H9 (cell line): Measurements from ENCODE around the gene TGFB1I1. TPM values are rescaled to one million over a fixed set of nuclear protein-coding genes. Genes with fewer than 3 reads are reported as not detected.
A peak's percentile ranks its signal among the peaks of the same experiment; 100 is the strongest.

Experiments
- DNase-seq: peaks from one replicate; pipeline ENCODE4 v3.0.0-alpha.2; 2017
- H2AFZ ChIP-seq: one replicate; pipeline ENCODE4 v1.6.1; 2013; ENCODE audit warnings: mild to moderate bottlenecking, low read length, control low read depth, moderate library complexity
- H2AK5ac ChIP-seq: 2 replicates; pipeline ENCODE4 v1.6.1; 2013; ENCODE audit warnings: low read length, control low read depth, mixed read lengths; ENCODE audit not compliant: insufficient read length
- H2BK120ac ChIP-seq: one replicate; pipeline ENCODE4 v1.6.1; 2013; ENCODE audit warnings: low read depth, mild to moderate bottlenecking, low read length, control low read depth, inconsistent platforms; ENCODE audit not compliant: poor library complexity, severe bottlenecking
- H2BK12ac ChIP-seq: 2 replicates; pipeline ENCODE4 v1.6.1; 2013; ENCODE audit warnings: low read length, control low read depth, mixed read lengths, low read depth; ENCODE audit not compliant: insufficient read length
- H2BK15ac ChIP-seq: 2 replicates; pipeline ENCODE4 v1.6.1; 2013; ENCODE audit warnings: low read depth, low read length, control low read depth
- H2BK20ac ChIP-seq: one replicate; pipeline ENCODE4 v1.6.1; 2013; ENCODE audit warnings: low read depth, mild to moderate bottlenecking, low read length, control low read depth, inconsistent platforms; ENCODE audit not compliant: poor library complexity, severe bottlenecking
- H2BK5ac ChIP-seq: 2 replicates; pipeline ENCODE4 v1.6.1; 2013; ENCODE audit warnings: low read length, control low read depth, mixed read lengths; ENCODE audit not compliant: insufficient read length
- H3K14ac ChIP-seq: 2 replicates; pipeline ENCODE4 v1.6.1; 2013; ENCODE audit warnings: low read length, control low read depth; ENCODE audit not compliant: insufficient read depth
- H3K18ac ChIP-seq: 2 replicates; pipeline ENCODE4 v1.6.1; 2013; ENCODE audit warnings: low read depth, mild to moderate bottlenecking, mixed read lengths, low read length, control low read depth; ENCODE audit not compliant: insufficient read length
- H3K23ac ChIP-seq: 2 replicates; pipeline ENCODE4 v1.6.1; 2013; ENCODE audit warnings: low read length, control low read depth, mixed read lengths, low read depth; ENCODE audit not compliant: insufficient read length
- H3K23me2 ChIP-seq: 2 replicates; pipeline ENCODE4 v1.6.1; 2013; ENCODE audit warnings: low read depth, mild to moderate bottlenecking, mixed read lengths, low read length, control low read depth; ENCODE audit not compliant: insufficient read length, poor library complexity, severe bottlenecking
- H3K27ac ChIP-seq: 2 replicates; pipeline ENCODE4 v1.5.1; 2013; ENCODE audit warnings: low read length, control low read depth, mixed read lengths, low read depth; ENCODE audit not compliant: insufficient read length
- H3K27me3 ChIP-seq: 2 replicates; pipeline ENCODE4 v1.6.1; 2013; ENCODE audit warnings: low read length, control low read depth, inconsistent platforms; ENCODE audit not compliant: insufficient read depth
- H3K4ac ChIP-seq: 2 replicates; pipeline ENCODE4 v1.6.1; 2013; ENCODE audit warnings: low read depth, mild to moderate bottlenecking, control low read depth, inconsistent platforms, low read length, moderate library complexity
- H3K4me1 ChIP-seq: 2 replicates; pipeline ENCODE4 v1.6.1; 2013; ENCODE audit warnings: low read length, control low read depth, inconsistent platforms; ENCODE audit not compliant: insufficient read depth
- H3K4me2 ChIP-seq: 2 replicates; pipeline ENCODE4 v1.6.1; 2013; ENCODE audit warnings: low read length, control low read depth, mixed read lengths; ENCODE audit not compliant: insufficient read length, insufficient read depth
- H3K56ac ChIP-seq: 2 replicates; pipeline ENCODE4 v1.6.1; 2013; ENCODE audit warnings: low read depth, mild to moderate bottlenecking, mixed read lengths, low read length, control low read depth; ENCODE audit not compliant: insufficient read length
- H3K79me1 ChIP-seq: 2 replicates; pipeline ENCODE4 v1.6.1; 2013; ENCODE audit warnings: low read depth, mild to moderate bottlenecking, moderate library complexity, low read length, control low read depth, inconsistent platforms; ENCODE audit not compliant: insufficient read depth, poor library complexity, severe bottlenecking
- H3K79me2 ChIP-seq: 2 replicates; pipeline ENCODE4 v1.6.1; 2013; ENCODE audit warnings: low read length, control low read depth, inconsistent platforms; ENCODE audit not compliant: insufficient read depth
- H3K9ac ChIP-seq: 2 replicates; pipeline ENCODE4 v1.6.1; 2013; ENCODE audit warnings: low read length, control low read depth, mixed read lengths; ENCODE audit not compliant: insufficient read length; ENCODE audit errors: extremely low read depth
- H3K9me3 ChIP-seq: one replicate; pipeline ENCODE4 v1.6.1; 2013; ENCODE audit warnings: low read depth, low read length, inconsistent platforms; ENCODE audit not compliant: control insufficient read depth
- H3T11ph ChIP-seq: one replicate; pipeline ENCODE4 v1.6.1; 2013; ENCODE audit warnings: mild to moderate bottlenecking, low read length, control low read depth, inconsistent platforms
- H4K20me1 ChIP-seq: one replicate; pipeline ENCODE4 v1.6.1; 2013; ENCODE audit not compliant: control insufficient read depth, insufficient read length, insufficient read depth
- H4K5ac ChIP-seq: 2 replicates; pipeline ENCODE4 v1.6.1; 2013; ENCODE audit warnings: low read depth, mild to moderate bottlenecking, mixed read lengths, low read length, control low read depth; ENCODE audit not compliant: insufficient read length
- H4K8ac ChIP-seq: replicated peaks from 2 replicates; pipeline ENCODE4 v1.6.1; 2013; ENCODE audit warnings: low read length, control low read depth, mixed read lengths, low read depth; ENCODE audit not compliant: insufficient read length
- H4K91ac ChIP-seq: 2 replicates; pipeline ENCODE4 v1.6.1; 2013; ENCODE audit warnings: low read depth, mild to moderate bottlenecking, moderate library complexity, mixed read lengths, low read length, control low read depth; ENCODE audit not compliant: insufficient read length
- H3K27ac Mint-ChIP-seq, 3 experiments: 2 replicates in 2 of 3; 3 replicates in 1 of 3; pipeline ENCODE4 v1.8.0; 2020 to 2021; ENCODE audit warnings: mixed read lengths in 3 of 3, mild to moderate bottlenecking in 1 of 3, moderate library complexity in 1 of 3
- H3K27me3 Mint-ChIP-seq: 2 replicates; pipeline ENCODE4 v1.8.0; 2021; ENCODE audit warnings: low read depth, mild to moderate bottlenecking, moderate library complexity, mixed read lengths
- H3K36me3 Mint-ChIP-seq, 3 experiments: 2 replicates in 2 of 3; 3 replicates in 1 of 3; pipeline ENCODE4 v1.8.0; 2020 to 2021; ENCODE audit warnings: low read depth in 3 of 3, mixed read lengths in 3 of 3; ENCODE audit not compliant: insufficient read depth in 1 of 3
- H3K4me1 Mint-ChIP-seq, 2 experiments: 2 replicates each; pipeline ENCODE4 v1.8.0; 2020; ENCODE audit warnings: mixed read lengths in 2 of 2
- H3K4me3 Mint-ChIP-seq, 2 experiments: 2 replicates in 1 of 2; 3 replicates in 1 of 2; pipeline ENCODE4 v1.8.0; 2020 to 2021; ENCODE audit warnings: mild to moderate bottlenecking in 2 of 2, mixed read lengths in 2 of 2, moderate library complexity in 1 of 2
- H3K9me3 Mint-ChIP-seq, 2 experiments: 2 replicates in 1 of 2; 3 replicates in 1 of 2; pipeline ENCODE4 v1.8.0; 2020; ENCODE audit warnings: mild to moderate bottlenecking in 2 of 2, mixed read lengths in 2 of 2, moderate library complexity in 1 of 2
- WGBS: extraction: QIAGEN DNeasy Blood & Tissue Kit; methylation state at CpG from one replicate; pipeline ENCODE4 v1.1.7; 2013; ENCODE audit warnings: missing lambda C conversion rate, low lambda C conversion rate, mixed read lengths; ENCODE audit not compliant: insufficient read length; ENCODE audit errors: extremely low coverage; 5-methylcytosine and 5-hydroxymethylcytosine counted together
- total RNA-seq: library from RNA; stranded (reverse); gene quantifications from 2 replicates; pipeline ENCODE4 v1.2.1, GENCODE V29; 2021
- TF ChIP-seq, protein P1 (sequence below): fragments of 200-600 bp; sonication (generic); conservative IDR thresholded peaks from 3 replicates; pipeline ENCODE4 v1.8.0; 2021; ENCODE audit warnings: antibody characterized with exemption, mild to moderate bottlenecking

The TGFB1I1 gene
- total RNA-seq, 1 experiment from 2014 or later: 15.4 TPM

DNA sequence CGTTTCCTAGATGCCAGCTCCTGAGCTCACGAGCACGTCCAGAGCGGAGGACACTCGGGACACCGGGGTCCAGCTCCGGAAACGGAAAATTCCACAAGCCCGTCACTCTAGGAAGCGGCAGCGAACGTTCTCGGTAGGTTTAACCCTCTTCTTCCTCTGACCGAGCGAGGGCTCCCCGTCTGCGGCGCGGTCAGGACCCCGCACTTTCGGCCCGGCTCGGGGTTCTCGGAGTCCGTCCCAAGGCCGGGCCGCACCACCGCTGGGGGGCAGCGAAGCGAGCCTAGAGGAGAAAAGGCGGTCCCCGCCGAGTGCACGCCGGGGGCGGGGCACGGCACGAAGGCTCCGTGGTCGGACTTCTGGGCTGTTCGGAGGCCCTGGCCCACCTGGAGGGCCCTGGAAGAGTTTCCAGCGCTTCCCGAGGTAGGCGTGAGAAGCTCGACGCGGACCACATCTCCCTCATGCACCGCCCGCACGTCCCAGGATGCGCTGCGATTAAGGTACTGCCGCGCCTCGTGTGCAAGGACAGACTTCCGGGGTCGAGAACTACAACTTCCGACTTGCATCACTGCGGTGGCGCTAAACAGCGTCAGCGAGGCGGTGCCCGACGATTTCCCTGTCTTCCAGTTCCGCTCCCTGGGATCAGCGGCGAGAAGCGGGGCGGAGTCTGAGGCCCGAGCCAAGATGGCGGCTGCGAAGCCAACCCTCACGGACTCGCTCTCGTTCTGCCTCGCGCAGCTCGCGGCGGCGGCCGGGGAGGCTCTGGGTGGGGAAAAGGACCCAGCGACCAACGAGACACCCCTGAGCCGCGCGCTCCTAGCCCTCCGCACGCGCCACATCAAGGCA is 12.9 kb upstream of the TGFB1I1 start, which contains the start of gene ARMC5:
TSS of gene ARMC5 (plus strand) at position 658 of the 843 bp plus-strand sequence. CDS start at position 682, 24 bp downstream.
- H4K5ac ChIP-seq: no peak within 1 kb of the TSS
- peaks cover 4% of the 10 kb centered on the region for H3K79me1 ChIP-seq
- H4K91ac ChIP-seq: no peak within 1 kb of the TSS
- no peak within 1 kb of the TSS for H2BK120ac ChIP-seq
- H2AK5ac ChIP-seq: no peak within 1 kb of the TSS
- H3K14ac ChIP-seq: peak within 1 kb of the TSS; percentile 99
- H3K9me3 ChIP-seq: no peaks in the 10 kb centered on the region
- no peaks in the 10 kb centered on the region for H3K27me3 Mint-ChIP-seq
- no peak within 1 kb of the TSS for H3K23ac ChIP-seq
- H2BK12ac ChIP-seq: no peak within 1 kb of the TSS
- H3K4me2 ChIP-seq: peak within 1 kb of the TSS; percentile 88
- peak; percentile 98 for DNase-seq
- no peaks in the 10 kb centered on the region for H3K27me3 ChIP-seq
- no peaks in the 10 kb centered on the region; the same call in 1 of the 2 replicates for H3K79me2 ChIP-seq
- H3K36me3 Mint-ChIP-seq: peaks cover 2 to 20% (median 14%) of the 10 kb centered on the region in 3 experiments; a peak in 6 of 7 replicates
- peak within 1 kb of the TSS; percentile 90 for H3K9ac ChIP-seq
- H3K4ac ChIP-seq: no peak within 1 kb of the TSS
- H2BK5ac ChIP-seq: no peak within 1 kb of the TSS
- peaks cover 20 to 28% of the 10 kb centered on the region in 2 experiments for H3K4me1 Mint-ChIP-seq
- no peak within 1 kb of the TSS for H3T11ph ChIP-seq
- H3K27ac ChIP-seq: peak within 1 kb of the TSS; percentile 42
- H2BK20ac ChIP-seq: no peak within 1 kb of the TSS
- peaks cover 8% of the 10 kb centered on the region for H3K23me2 ChIP-seq
- H3K9me3 Mint-ChIP-seq: peaks cover 0 to 2% of the 10 kb centered on the region in 2 experiments; a peak in 1 of 5 replicates
- no CpG with 5 or more reads among the region's 91 CpGs for WGBS
- TF ChIP-seq, protein P1, sequence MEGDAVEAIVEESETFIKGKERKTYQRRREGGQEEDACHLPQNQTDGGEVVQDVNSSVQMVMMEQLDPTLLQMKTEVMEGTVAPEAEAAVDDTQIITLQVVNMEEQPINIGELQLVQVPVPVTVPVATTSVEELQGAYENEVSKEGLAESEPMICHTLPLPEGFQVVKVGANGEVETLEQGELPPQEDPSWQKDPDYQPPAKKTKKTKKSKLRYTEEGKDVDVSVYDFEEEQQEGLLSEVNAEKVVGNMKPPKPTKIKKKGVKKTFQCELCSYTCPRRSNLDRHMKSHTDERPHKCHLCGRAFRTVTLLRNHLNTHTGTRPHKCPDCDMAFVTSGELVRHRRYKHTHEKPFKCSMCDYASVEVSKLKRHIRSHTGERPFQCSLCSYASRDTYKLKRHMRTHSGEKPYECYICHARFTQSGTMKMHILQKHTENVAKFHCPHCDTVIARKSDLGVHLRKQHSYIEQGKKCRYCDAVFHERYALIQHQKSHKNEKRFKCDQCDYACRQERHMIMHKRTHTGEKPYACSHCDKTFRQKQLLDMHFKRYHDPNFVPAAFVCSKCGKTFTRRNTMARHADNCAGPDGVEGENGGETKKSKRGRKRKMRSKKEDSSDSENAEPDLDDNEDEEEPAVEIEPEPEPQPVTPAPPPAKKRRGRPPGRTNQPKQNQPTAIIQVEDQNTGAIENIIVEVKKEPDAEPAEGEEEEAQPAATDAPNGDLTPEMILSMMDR: peak; percentile 61
- no peak within 1 kb of the TSS for H2AFZ ChIP-seq
- H3K27ac Mint-ChIP-seq: peak within 1 kb of the TSS; percentile 97 to 98 (median 98)
- no peak within 1 kb of the TSS for H3K56ac ChIP-seq
- H3K4me1 ChIP-seq: peaks cover 2% of the 10 kb centered on the region; the same call in 1 of the 2 replicates
- H3K18ac ChIP-seq: peak within 1 kb of the TSS; percentile 95
- no peaks in the 10 kb centered on the region for H4K20me1 ChIP-seq
- H2BK15ac ChIP-seq: no peak within 1 kb of the TSS
- no peak within 1 kb of the TSS for H4K8ac ChIP-seq
- H3K4me3 Mint-ChIP-seq: peak within 1 kb of the TSS; percentile 82 to 92
